C1 segment of cervical spinal cord (tissue), 14 donors: ENCODE results near the gene LTBP2.
"Not testable (repeated sequence)": the region's sequence is repeated elsewhere in the genome, so short reads cannot be mapped to it uniquely, and the experiment has no call there.

Source experiments
- DNase-seq, 14 donors: peaks; one replicate each; lab custom pipeline; 2025; lab: John Stamatoyannopoulos, UW

Gene LTBP2

DNA sequence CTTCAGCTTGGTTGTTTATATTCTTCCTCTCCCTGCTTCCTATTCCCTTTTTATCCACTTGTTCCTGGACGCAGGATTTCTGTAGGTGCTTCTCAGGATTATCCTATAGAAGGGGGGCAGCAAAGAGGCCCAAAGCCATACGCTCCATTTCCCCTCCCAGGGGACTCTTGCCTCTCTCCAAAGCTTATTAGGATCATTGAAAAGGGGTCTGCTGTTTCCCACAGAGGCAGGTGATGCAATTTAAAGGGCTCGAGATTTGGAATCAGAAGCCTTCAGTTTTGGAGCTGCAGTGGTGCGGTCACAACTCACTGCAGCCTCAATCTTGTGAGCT, 154.5 kb downstream of the LTBP2 start:
- DNase-seq: no peak

DNA sequence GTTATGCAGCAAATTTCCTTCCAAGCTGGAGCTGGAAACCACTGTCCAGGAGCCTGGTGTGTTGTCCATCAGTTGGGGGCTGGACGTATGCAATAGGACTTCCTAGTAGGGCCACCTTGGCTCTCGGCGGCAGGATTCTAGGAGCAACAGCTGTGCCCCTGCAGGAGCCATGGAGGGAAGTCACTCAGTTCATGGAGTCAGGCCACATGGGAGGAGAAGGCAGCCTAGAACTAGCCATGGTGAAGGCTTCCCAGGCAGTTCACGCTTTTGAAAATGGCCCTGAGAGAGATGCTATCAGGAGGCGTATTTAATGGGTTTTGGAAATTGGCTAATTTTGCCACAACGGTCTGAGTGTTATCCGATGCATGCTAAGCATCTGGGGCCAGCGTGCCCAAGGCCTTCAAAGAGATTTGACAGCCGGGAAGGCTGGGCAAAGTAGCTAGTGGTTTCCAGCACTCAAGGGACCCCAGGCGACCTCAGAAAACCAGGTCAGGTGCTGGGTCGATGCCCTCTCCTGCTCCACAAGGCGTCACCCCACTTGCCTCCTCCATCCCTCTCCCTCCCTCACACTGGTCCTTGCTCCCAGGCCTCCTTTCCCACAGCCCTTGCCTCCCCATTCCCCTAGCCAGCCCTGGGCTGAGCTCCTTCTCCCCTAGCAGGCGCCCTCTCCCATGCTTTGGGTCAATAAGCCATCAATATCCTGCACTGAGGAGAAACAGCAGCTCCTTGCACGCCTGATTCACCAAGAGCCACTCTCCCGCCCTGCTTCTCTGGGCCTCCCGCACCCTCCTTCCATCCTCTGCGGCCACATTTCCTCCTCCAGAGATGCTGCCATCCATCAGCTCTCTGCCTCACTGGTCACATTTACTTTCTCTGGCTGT, 155.1 kb downstream of the LTBP2 start:
- no peak for DNase-seq

DNA sequence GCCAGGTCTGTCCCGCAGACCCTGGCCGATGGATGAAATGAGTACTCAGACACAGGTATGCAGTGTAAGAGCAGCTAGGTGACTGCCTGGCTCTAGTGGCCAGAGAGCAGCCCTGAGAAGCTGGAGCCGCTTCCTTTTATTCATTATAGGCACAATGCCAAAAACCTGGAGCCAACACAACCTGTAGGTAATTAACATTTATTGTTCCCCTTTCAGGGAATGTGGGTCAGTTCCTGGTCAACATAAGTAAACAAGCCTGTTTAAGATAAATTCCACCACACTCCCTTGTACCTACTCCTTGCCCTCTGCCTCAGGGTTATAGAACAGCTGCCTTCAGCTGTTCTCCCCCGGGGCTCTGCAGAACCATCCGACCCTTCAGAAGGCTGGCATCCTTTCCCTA, 157.6 kb downstream of the LTBP2 start:
- not testable (repeated sequence) for DNase-seq
